ENCODE results near the gene DNLZ. TPM values are rescaled to one million over a fixed set of nuclear protein-coding genes. Genes with fewer than 3 reads are reported as not detected.

The DNLZ gene
- total RNA-seq, 1 donor, result 6.1 TPM

DNA sequence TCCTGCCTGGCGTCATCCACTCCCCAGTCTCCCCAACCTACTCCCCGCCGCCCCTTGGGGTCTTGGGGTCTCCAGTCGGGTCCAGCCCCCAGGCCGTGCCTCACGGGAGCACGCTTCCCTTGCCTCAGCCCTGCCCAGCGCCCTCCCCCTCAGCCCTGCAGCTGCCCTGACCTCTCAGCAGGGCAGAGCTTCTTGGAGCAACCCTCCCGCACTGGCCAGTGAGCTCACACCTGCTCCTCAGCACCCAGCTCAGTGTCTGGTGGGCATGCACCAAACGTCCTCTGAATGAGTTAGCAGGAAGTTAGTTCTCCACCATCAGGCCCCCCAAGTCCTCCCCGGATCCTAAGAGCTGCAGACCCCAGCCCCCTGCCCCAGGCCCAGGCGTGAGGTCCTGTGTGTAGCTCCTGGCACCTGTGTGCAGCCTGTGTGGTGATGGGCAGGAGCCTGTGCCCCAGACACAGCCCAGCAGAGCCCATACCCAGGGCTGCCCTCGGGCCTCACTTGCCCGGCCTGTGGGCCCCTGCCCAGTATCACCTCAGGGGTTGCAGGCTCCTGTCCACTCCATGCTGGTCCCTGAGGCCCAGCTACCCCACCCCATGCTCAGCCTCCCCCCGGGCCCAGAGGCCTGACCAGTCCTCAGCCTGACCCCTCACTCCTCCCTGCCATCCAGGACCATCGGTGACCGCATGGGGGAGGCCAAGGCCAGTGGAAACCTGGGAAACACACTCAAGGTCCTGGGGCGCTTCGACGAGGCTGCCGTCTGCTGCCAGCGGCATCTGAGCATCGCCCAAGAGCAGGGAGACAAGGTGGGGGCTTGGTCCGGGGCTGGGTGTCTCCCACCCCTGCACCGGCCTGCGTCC lies 28.0 kb downstream of the DNLZ start:
- DNase-seq (ENCODE audit: low read depth), result no peak
- H3K4me3 ChIP-seq (ENCODE audit: low read depth, low read length), result no peak overlapping the region
- TF ChIP-seq CTCF (IDR thresholded peaks at IDR 0.05; ENCODE audit: insufficient read depth, low read length), result no peak

GRCh38 chr9:136334541-136334940 lies 29.0 kb downstream of the DNLZ start:
- no peak for DNase-seq (ENCODE audit: low read depth)
- no peak overlapping the region for H3K4me3 ChIP-seq (ENCODE audit: low read depth, low read length)
- no peak for TF ChIP-seq CTCF (IDR thresholded peaks at IDR 0.05; ENCODE audit: insufficient read depth, low read length)

- H3K4me3 ChIP-seq (ENCODE audit: low read depth, low read length), result no peak overlapping the region
- DNase-seq (ENCODE audit: low read depth), result no peak
- no peak for TF ChIP-seq CTCF (IDR thresholded peaks at IDR 0.05; ENCODE audit: insufficient read depth, low read length)
Measured at GRCh38 chr9:136333486-136333885, 30.1 kb downstream of the DNLZ start.

GRCh38 chr9:136333045-136333444 lies 30.5 kb downstream of the DNLZ start:
- DNase-seq (ENCODE audit: low read depth), result no peak
- H3K4me3 ChIP-seq (ENCODE audit: low read depth, low read length), result no peak overlapping the region
- no peak for TF ChIP-seq CTCF (IDR thresholded peaks at IDR 0.05; ENCODE audit: insufficient read depth, low read length)

DNA sequence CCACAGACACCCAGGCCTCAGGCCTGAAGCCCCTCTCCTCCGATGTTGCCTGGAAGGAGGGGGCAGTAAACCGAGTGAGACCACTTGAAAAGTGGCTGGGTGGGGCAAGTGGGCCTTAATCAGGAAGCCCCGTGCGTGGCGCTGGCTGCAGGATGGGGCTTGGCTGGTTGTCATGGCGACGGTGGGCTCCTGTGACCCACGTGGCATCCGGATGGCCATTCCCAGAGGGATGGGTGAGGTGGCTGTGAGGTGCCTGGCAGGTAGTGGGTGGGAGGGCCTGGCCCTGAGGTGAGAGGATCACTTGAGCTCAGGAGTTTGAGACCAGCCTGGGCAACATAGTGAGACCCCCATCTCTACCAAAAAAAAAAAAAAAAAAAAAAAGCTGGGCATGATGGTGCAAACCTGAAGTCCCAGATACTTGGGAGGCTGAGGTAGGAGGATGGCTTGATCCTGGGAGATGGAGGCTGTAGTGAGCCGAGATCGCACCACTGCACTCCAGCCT lies 31.0 kb downstream of the DNLZ start:
- no peak for TF ChIP-seq CTCF (IDR thresholded peaks at IDR 0.05; ENCODE audit: insufficient read depth, low read length)
- no peak for DNase-seq (ENCODE audit: low read depth)
- no peak overlapping the region for H3K4me3 ChIP-seq (ENCODE audit: low read depth, low read length)

DNA sequence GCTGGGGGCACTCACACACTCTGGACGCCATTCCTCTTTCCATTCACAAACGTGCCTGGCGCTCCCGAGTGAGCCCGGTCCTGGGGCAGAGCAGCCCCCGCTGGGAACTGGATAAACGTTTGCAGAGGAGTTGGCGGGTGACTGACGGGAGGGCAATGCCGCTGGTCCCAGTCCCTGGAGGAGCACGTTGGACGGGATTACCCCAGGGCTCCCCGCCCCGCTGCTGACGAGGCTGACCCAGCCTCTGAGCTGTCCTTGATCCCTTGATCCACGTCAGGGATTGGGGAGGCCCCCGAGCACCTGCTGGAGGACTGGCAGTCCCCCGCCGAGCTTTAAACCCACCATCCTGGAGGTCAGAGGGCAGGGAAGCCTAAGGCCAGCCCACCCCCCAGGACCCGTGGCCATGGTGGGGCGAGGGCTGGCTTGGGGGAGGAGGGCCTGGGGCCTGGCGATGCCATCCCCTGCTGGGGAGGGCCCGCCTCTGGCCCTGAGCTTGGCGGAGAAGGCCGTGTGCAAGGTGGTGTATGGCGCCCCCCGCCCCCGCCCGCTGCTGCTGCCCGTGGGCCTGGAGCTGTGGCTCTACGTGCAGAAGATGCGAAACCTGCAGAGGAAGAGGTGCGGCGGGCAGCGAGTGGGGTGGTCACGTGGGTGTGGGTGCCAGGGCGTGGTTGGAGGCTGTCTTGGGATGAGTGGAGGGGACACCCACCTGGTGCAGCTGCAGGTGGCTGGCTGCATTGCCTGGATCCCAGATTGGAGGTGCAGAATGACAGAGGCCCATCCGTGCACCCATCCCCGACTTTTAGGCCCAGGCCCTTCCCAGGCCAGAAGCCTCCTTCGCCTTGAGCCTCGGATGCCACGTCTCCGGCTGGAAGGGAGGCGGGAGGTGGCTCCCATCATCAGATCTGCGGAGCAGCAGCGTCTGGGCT lies 31.7 kb downstream of the DNLZ start:
- no peak for DNase-seq (ENCODE audit: low read depth)
- TF ChIP-seq CTCF (IDR thresholded peaks at IDR 0.05; ENCODE audit: insufficient read depth, low read length), result no peak
- no peak overlapping the region for H3K4me3 ChIP-seq (ENCODE audit: low read depth, low read length)

All from fibroblast of the aortic adventitia (primary cell).